HG02678 (cell line): ENCODE data around the gene AKAP7.

Source experiments
- ATAC-seq: cut with Tn5 transposase; IDR thresholded peaks from one replicate; pipeline ENCODE4 v1.9.1; 2021; ENCODE audit warnings: mild to moderate bottlenecking, moderate library complexity; ENCODE audit not compliant: unreplicated experiment

The AKAP7 gene

DNA sequence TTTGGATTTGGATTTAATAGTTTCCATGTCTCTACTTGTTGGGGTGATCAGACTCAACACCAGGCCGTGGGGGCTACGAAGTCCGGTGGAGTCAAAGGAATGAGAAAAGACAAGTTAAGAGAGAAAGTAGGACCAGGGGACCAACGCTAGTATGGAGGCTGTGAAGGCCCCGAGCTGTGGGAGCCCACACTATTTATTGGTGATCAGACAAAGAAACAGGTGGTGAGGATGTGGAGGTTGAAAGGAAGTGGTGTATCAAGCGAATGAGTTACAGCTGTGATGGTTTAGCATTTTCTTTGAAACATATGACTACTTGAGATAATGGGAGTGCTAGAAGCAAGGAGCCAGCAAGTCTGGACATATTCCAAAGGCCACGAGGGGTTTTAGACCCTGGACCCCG lies 62.4 kb downstream of the AKAP7 start:
- ATAC-seq, result no peak

GRCh38 chr6:131199568-131200272 lies 64.5 kb downstream of the AKAP7 start:
- ATAC-seq, result peak; percentile 100

DNA sequence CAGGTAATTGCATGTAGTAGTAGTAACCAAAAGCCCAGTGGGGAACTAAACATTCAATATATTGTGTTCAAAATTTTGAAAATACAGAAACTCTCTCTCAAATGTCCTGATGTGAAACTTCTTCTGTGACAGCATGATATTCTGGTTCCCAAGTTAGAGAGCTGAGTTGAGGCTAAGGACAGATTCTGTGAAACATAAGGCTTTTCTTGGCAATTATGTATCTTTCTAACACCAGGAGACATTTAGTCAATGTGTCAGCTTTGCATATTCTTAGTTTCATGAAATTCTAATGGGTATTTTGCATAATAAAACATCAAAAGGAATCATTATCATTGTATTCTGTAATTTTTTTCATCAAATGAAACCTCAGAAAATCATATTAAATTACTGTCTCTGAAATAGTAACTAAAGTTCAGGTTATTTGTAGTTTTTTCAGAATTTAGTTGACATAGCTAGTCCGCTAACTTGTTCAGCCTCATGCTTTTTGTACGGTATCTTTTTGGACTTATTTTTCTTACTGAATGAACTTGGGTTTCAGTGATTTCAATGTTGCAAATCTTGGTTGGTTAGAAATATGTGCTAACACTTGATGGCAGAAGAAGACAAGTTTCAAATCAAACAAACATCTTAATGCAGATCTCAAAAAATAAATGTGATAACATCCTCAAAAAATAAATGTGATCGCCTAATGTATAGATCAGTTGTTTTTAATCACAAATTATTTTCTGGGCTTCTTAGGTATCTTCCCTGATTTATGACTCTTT lies 70.4 kb downstream of the AKAP7 start:
- ATAC-seq, result no peak

- no peak for ATAC-seq
Measured at GRCh38 chr6:131206463-131207251, 71.4 kb downstream of the AKAP7 start.

- ATAC-seq, result no peak
Measured at GRCh38 chr6:131208787-131209186, 73.5 kb downstream of the AKAP7 start.

- ATAC-seq, result no peak
Measured at GRCh38 chr6:131210469-131210868, 75.2 kb downstream of the AKAP7 start.

DNA sequence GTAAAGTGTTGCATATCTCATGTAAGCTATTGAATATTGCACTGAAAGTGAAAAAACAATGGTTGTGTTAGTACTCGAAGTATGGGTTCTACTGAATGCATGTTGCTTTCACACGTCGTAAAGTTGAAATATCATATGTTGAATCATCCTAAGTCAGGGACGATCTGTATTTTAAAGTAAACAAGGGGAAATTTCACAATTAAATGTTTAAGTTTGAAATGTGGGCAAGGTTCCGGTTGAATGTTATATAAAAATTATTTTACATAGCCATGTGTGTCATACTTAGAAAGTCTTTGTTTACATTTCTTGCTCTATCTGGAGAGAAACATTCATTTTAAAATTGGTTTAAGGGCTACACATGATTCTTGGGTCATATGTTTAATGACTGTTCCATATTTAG lies 76.8 kb downstream of the AKAP7 start:
- ATAC-seq, result no peak

DNA sequence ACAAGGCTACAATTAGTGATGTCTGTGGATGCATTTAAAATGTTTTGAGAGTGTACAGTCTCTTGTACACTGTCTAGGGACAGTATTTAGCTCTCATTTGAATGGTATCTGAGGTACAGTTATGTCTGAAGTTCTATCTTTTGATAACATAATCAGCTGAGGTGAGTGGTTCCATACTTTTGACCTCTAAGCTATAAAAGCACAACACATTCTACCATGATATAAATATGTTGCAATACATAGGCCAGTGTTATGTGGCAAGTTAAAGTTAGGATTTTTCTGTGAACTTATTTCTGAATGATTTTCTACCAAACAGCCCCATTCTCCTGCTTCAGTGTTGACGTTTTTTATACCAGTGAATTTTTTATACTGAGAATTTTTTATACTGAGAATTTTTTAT lies 77.6 kb downstream of the AKAP7 start:
- ATAC-seq, result no peak

GRCh38 chr6:131213501-131213990 lies 78.3 kb downstream of the AKAP7 start:
- ATAC-seq, result no peak

DNA sequence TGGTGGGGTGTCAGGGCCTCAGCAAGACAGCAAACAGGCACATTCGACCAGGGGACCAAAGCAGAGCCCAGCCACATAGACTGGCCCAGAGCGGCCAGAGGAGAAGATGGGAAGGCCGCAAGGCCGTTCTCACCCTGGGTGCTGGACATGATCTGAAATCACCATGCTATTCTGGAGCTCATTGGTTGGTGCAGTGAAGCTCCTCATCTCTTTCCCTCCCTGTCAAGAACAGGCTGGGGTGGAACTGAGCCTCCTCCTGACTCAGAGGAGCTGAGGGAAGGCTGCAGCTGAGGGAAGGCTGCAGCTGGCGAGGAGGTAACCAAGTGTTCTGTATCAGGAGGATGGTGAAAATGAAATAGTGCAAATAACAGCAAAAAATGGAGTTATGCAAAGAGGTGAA lies 80.0 kb downstream of the AKAP7 start:
- no peak for ATAC-seq

DNA sequence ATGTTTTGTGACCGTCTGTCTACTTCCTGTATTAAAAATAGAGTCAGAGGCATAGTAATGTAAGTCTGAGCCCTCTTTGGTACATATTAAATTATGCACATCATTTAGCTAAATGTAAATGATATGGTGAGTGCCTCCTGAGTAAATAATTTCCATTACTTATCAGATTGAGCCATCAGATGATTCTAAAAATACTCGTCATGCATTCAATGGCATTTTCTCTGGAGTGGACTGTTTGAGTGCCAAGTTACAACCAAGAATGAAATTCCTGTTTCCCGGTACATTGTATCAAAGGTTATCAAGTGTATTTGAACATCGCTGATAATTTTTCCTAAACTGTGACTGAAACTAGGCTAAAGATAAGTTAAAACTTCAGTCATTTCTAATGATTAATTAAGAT lies 81.0 kb downstream of the AKAP7 start:
- ATAC-seq, result no peak

GRCh38 chr6:131222773-131223172 lies 87.5 kb downstream of the AKAP7 start:
- ATAC-seq, result no peak

- ATAC-seq, result no peak
Measured at GRCh38 chr6:131223416-131223815, 88.1 kb downstream of the AKAP7 start.

DNA sequence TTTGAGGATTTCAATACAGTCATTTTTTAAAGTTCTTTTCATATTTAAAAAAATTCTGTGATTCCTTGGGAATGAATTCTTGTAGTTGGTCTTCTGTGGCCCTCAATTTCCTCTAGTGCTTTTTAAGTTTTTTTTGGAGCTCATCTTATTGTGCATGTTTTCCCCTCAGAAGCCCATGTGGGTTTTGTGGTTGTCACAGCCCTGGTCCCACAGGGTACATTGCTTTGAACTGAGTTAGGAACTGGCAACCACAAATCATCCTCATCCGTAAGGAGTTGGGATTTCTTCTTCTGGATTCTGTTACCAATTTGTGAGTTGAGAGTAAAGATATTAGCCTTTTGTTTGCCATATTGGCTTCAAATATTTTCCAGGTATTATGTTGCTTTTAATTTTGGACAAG lies 89.9 kb downstream of the AKAP7 start:
- no peak for ATAC-seq

DNA sequence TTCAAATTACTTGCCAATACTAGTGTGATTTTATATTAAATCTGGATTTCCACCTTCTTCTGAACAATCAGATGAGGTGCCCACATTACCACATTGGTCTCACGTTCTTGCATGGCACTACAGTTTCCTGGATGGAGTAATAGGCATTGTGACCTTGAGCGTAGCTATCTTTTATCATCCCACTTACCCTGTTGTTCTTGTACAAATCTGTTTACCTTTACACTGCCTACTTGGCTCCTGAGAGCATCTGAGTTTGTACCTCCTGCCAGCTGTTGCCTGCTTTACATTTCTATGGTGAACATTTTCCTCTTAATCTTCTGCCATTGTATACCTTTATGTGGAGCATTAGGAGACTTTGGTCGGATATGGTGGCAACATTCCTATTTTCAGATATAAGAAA lies 90.7 kb downstream of the AKAP7 start:
- no peak for ATAC-seq

- ATAC-seq, result no peak
Measured at GRCh38 chr6:131226459-131227157, 91.3 kb downstream of the AKAP7 start.

DNA sequence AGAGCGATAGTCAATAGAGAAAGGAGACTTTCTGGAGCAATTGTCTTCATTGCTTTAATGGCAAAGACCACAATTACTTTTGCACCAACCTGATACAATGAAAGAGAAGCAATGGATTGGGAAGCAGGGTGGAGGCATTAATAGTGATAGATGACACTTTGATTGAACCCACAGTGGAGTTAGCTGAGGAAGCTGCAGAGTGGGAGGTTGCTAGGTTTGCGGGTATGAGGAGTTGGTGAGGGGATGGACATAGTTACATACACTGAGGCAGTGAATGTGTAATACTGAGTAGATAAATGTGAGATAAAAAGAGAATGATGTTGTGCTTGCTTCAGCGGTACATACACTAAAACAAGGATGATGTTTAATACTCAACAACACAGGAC lies 91.9 kb downstream of the AKAP7 start:
- no peak for ATAC-seq

DNA sequence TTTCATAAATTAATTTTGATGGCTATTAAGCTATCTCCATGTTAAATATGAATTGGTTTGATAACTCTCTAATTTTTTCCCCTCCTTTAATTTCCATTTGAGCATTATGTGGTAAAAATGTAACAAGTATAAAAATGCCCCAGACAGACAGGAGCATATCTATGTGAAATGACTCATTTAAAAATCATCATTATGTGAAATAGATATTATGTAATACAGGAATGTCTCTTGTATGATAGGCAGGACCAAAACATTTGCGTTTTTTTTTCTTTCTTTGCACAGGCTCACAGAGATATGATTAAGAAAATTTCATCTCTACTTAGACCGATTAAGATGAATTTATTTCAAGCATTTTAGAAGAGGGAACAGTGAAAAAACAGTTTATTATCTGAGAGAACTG lies 95.8 kb downstream of the AKAP7 start:
- no peak for ATAC-seq

- no peak for ATAC-seq
Measured at GRCh38 chr6:131231891-131232290, 96.6 kb downstream of the AKAP7 start.

- ATAC-seq, result no peak
Measured at GRCh38 chr6:131244942-131245341, 109.7 kb downstream of the AKAP7 start.

DNA sequence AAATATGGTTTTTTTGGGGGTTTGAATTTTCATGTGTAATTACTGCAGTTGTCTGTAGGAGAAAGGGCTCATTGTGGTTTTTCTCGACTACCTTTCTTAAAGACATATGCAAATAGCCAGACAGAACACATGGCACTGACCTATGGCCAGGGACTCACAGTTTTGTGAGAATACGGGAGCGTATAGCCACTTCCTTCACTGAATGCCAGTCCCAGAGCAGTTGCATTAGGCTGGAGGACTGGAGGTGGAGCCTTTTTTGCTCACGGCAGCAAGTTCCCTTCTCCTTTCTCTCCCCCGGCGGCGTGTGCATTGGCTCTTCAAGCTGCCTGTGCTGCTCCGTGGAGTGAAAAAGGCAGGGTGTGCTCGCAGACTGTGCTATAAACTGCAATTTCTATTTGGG lies 114.9 kb downstream of the AKAP7 start:
- ATAC-seq, result peak; percentile 82
